Activated CD8-positive, alpha-beta T cell treated with anti-CD3 and anti-CD28 coated beads for 36 hours (primary cell): ENCODE data around the gene VPS13D. TPM values are rescaled to one million over a fixed set of nuclear protein-coding genes. Genes with fewer than 3 reads are reported as not detected.

Experiments
- ATAC-seq: fragments of 200-7000 bp; cut with Tn5 transposase; one replicate; pipeline ENCODE4 v1.10.0; 2021; ENCODE audit warnings: mild to moderate bottlenecking, moderate library complexity
- CTCF ChIA-PET: fragments of 350-600 bp; sonication (Branson Sonifier 250); formaldehyde crosslinking; loops from one replicate; lab custom pipeline; 2021; ENCODE audit warnings: antibody characterized with exemption; lab: Charles Lee
- POLR2A ChIA-PET: fragments of 350-600 bp; sonication (Branson Sonifier 250); formaldehyde crosslinking; loops from one replicate; lab custom pipeline; 2021; ENCODE audit warnings: antibody characterized with exemption; lab: Charles Lee
- DNase-seq: peaks from one replicate; pipeline ENCODE4 v3.0.0-alpha.2; 2020
- H3K27ac Mint-ChIP-seq: one replicate; pipeline ENCODE4 v1.8.0; 2021; ENCODE audit warnings: mild to moderate bottlenecking, mixed read lengths
- H3K27me3 Mint-ChIP-seq: one replicate; pipeline ENCODE4 v1.8.0; 2021; ENCODE audit warnings: mixed read lengths
- H3K36me3 Mint-ChIP-seq: one replicate; pipeline ENCODE4 v1.8.0; 2021; ENCODE audit warnings: low read depth, mixed read lengths
- H3K4me1 Mint-ChIP-seq: one replicate; pipeline ENCODE4 v1.8.0; 2021; ENCODE audit warnings: low read depth, mixed read lengths
- H3K4me3 Mint-ChIP-seq: one replicate; pipeline ENCODE4 v1.8.0; 2021; ENCODE audit warnings: mild to moderate bottlenecking, moderate library complexity, mixed read lengths
- H3K9me3 Mint-ChIP-seq: one replicate; pipeline ENCODE4 v1.8.0; 2021; ENCODE audit warnings: mixed read lengths
- CTCF ChIP-seq: fragments of 200-600 bp; IDR thresholded peaks from one replicate; pipeline ENCODE4 v1.8.0; 2022; ENCODE audit warnings: antibody characterized with exemption, mild to moderate bottlenecking
- intact Hi-C: fragments of 100-400 bp; cut with micrococcal nuclease; formaldehyde crosslinking; loops from one replicate; pipeline ENCODE4 v1.10.0; 2022
- total RNA-seq, 2 experiments: library from RNA; stranded (reverse); gene quantifications; one replicate each; pipeline ENCODE4 v1.2.3, GENCODE V29; 2021

Gene VPS13D
- total RNA-seq, 2 experiments from 2014 or later = 28.1 to 30.7 TPM

- ChIA-PET CTCF (interaction anchor here (13.5 kb wide), 1 partner anchor 82 kb away, joined by 395 read pairs; no protein-coding TSS in a partner anchor), POLR2A (interaction anchor here (0.6 to 4.8 kb wide), 5 partner anchors 26 to 84 kb away, joined by 3 to 47 read pairs (median 5); no protein-coding TSS in a partner anchor)
- no peak for TF ChIP-seq CTCF
- Mint-ChIP-seq H3K27me3 (no peaks in the 10 kb centered on the region), H3K36me3 (peaks cover 78% of the 10 kb centered on the region), H3K4me3 (no peak overlapping the region), H3K9me3 (no peaks in the 10 kb centered on the region), H3K4me1 (peaks cover 81% of the 10 kb centered on the region), H3K27ac (peak overlapping the region; percentile 87)
- ATAC-seq (no peak), DNase-seq (no peak)
- intact Hi-C loops = no loop called here
Measured at GRCh38 chr1:12204754-12205658, 24.8 kb upstream of the VPS13D start.

GRCh38 chr1:12206238-12206637 lies 23.6 kb upstream of the VPS13D start:
- POLR2A ChIA-PET = interaction anchor here (1.0 to 6.0 kb wide), 6 partner anchors 10 to 298 kb away, joined by 3 to 51 read pairs (median 3); no protein-coding TSS in a partner anchor

GRCh38 chr1:12206792-12207424 lies 22.9 kb upstream of the VPS13D start:
- intact Hi-C loops = no loop called here
- H3K9me3 Mint-ChIP-seq = no peaks in the 10 kb centered on the region
- DNase-seq = no peak
- ATAC-seq = no peak
- ChIA-PET CTCF (interaction anchor here (1.7 to 13.5 kb wide), 2 partner anchors 24 to 84 kb away, joined by 5 to 395 read pairs; no protein-coding TSS in a partner anchor), POLR2A (interaction anchor here (0.6 to 6.0 kb wide), 7 partner anchors 11 to 299 kb away, joined by 3 to 51 read pairs (median 3); no protein-coding TSS in a partner anchor)
- H3K27me3 Mint-ChIP-seq = no peaks in the 10 kb centered on the region
- H3K4me1 Mint-ChIP-seq = peaks cover 72% of the 10 kb centered on the region
- no peak for TF ChIP-seq CTCF
- peak overlapping the region; percentile 57 for H3K27ac Mint-ChIP-seq
- H3K4me3 Mint-ChIP-seq = no peak overlapping the region
- H3K36me3 Mint-ChIP-seq = peaks cover 65% of the 10 kb centered on the region

More at GRCh38 chr1:12206238-12206637, 23.6 kb upstream of the VPS13D start:
- CTCF ChIA-PET = interaction anchor here (13.5 kb wide), 1 partner anchor 84 kb away, joined by 395 read pairs; no protein-coding TSS in a partner anchor
- peaks cover 71% of the 10 kb centered on the region for H3K36me3 Mint-ChIP-seq
- TF ChIP-seq CTCF = no peak
- no peak for DNase-seq
- intact Hi-C loops = no loop called here
- H3K4me1 Mint-ChIP-seq = peaks cover 78% of the 10 kb centered on the region
- no peak for ATAC-seq
- no peaks in the 10 kb centered on the region for H3K9me3 Mint-ChIP-seq
- no peaks in the 10 kb centered on the region for H3K27me3 Mint-ChIP-seq
- H3K27ac Mint-ChIP-seq = peak overlapping the region; percentile 87
- H3K4me3 Mint-ChIP-seq = no peak overlapping the region

GRCh38 chr1:12208271-12208670 lies 21.6 kb upstream of the VPS13D start:
- Mint-ChIP-seq H3K36me3 (peaks cover 53% of the 10 kb centered on the region), H3K4me1 (peaks cover 59% of the 10 kb centered on the region), H3K27ac (peak overlapping the region; percentile 43), H3K27me3 (no peaks in the 10 kb centered on the region), H3K9me3 (no peaks in the 10 kb centered on the region), H3K4me3 (no peak overlapping the region)
- POLR2A ChIA-PET = interaction anchor here (1.0 to 6.0 kb wide), 4 partner anchors 26 to 300 kb away, joined by 3 to 51 read pairs (median 4); no protein-coding TSS in a partner anchor
- no peak for DNase-seq
- TF ChIP-seq CTCF = no peak
- ATAC-seq = no peak
- intact Hi-C loops = loop anchor here (1.0 kb wide), 1 partner anchor 83 kb away; no protein-coding TSS in a partner anchor
- CTCF ChIA-PET = interaction anchor here (0.7 to 13.5 kb wide), 9 partner anchors 8 to 86 kb away, joined by 3 to 395 read pairs (median 3); no protein-coding TSS in a partner anchor
